ENCODE results near the gene CENPF.
A peak's percentile ranks its signal among the peaks of the same experiment; 100 is the strongest.

The CENPF gene

GRCh38 chr1:214640431-214641213, 37.6 kb downstream of the CENPF start:
- Mint-ChIP-seq H3K4me3 (no peak overlapping the region), H3K9me3 (no peaks in the 10 kb centered on the region), H3K36me3 (ENCODE audit: low read depth) (peaks cover 47% of the 10 kb centered on the region), H3K27ac (no peak overlapping the region), H3K27me3 (ENCODE audit: low read depth) (no peaks in the 10 kb centered on the region), H3K4me1 (ENCODE audit: low read depth) (peaks cover 22% of the 10 kb centered on the region)
- no peak for DNase-seq (ENCODE audit: low spot score)

GRCh38 chr1:214641214-214641895, 38.4 kb downstream of the CENPF start:
- Mint-ChIP-seq H3K36me3 (ENCODE audit: low read depth) (peaks cover 51% of the 10 kb centered on the region), H3K4me3 (no peak overlapping the region), H3K4me1 (ENCODE audit: low read depth) (peaks cover 22% of the 10 kb centered on the region), H3K27me3 (ENCODE audit: low read depth) (no peaks in the 10 kb centered on the region), H3K27ac (no peak overlapping the region), H3K9me3 (no peaks in the 10 kb centered on the region)
- DNase-seq (ENCODE audit: low spot score): no peak

- DNase-seq (ENCODE audit: low spot score): no peak
- Mint-ChIP-seq H3K4me3 (no peak overlapping the region), H3K4me1 (ENCODE audit: low read depth) (peaks cover 17% of the 10 kb centered on the region), H3K36me3 (ENCODE audit: low read depth) (peaks cover 56% of the 10 kb centered on the region), H3K27ac (no peak overlapping the region), H3K9me3 (no peaks in the 10 kb centered on the region), H3K27me3 (ENCODE audit: low read depth) (no peaks in the 10 kb centered on the region)
Measured at GRCh38 chr1:214643030-214643429, 40.0 kb downstream of the CENPF start.

GRCh38 chr1:214645712-214646111, 42.7 kb downstream of the CENPF start:
- no peaks in the 10 kb centered on the region for H3K9me3 Mint-ChIP-seq
- H3K4me3 Mint-ChIP-seq: peak overlapping the region; percentile 18
- DNase-seq (ENCODE audit: low spot score): no peak
- peak overlapping the region; percentile 11 for H3K27ac Mint-ChIP-seq
- H3K4me1 Mint-ChIP-seq (ENCODE audit: low read depth): peaks cover 4% of the 10 kb centered on the region
- no peaks in the 10 kb centered on the region for H3K27me3 Mint-ChIP-seq (ENCODE audit: low read depth)
- H3K36me3 Mint-ChIP-seq (ENCODE audit: low read depth): peaks cover 63% of the 10 kb centered on the region

GRCh38 chr1:214648801-214649200, 45.8 kb downstream of the CENPF start:
- DNase-seq (ENCODE audit: low spot score): no peak
- Mint-ChIP-seq H3K4me3 (no peak overlapping the region), H3K9me3 (no peaks in the 10 kb centered on the region), H3K27ac (peak overlapping the region; percentile 1), H3K36me3 (ENCODE audit: low read depth) (peaks cover 82% of the 10 kb centered on the region), H3K4me1 (ENCODE audit: low read depth) (peaks cover 4% of the 10 kb centered on the region), H3K27me3 (ENCODE audit: low read depth) (no peaks in the 10 kb centered on the region)

GRCh38 chr1:214649607-214650006, 46.6 kb downstream of the CENPF start:
- Mint-ChIP-seq H3K27me3 (ENCODE audit: low read depth) (no peaks in the 10 kb centered on the region), H3K27ac (no peak overlapping the region), H3K36me3 (ENCODE audit: low read depth) (peaks cover 84% of the 10 kb centered on the region), H3K4me1 (ENCODE audit: low read depth) (peaks cover 4% of the 10 kb centered on the region), H3K4me3 (no peak overlapping the region), H3K9me3 (no peaks in the 10 kb centered on the region)
- DNase-seq (ENCODE audit: low spot score): no peak

GRCh38 chr1:214650664-214651063, 47.7 kb downstream of the CENPF start:
- H3K36me3 Mint-ChIP-seq (ENCODE audit: low read depth): peaks cover 83% of the 10 kb centered on the region
- H3K4me1 Mint-ChIP-seq (ENCODE audit: low read depth): peaks cover 4% of the 10 kb centered on the region
- DNase-seq (ENCODE audit: low spot score): no peak
- H3K27ac Mint-ChIP-seq: no peak overlapping the region
- H3K27me3 Mint-ChIP-seq (ENCODE audit: low read depth): no peaks in the 10 kb centered on the region
- H3K9me3 Mint-ChIP-seq: no peaks in the 10 kb centered on the region
- H3K4me3 Mint-ChIP-seq: no peak overlapping the region

GRCh38 chr1:214657299-214657698, 54.3 kb downstream of the CENPF start:
- H3K9me3 Mint-ChIP-seq: no peaks in the 10 kb centered on the region
- no peak overlapping the region for H3K4me3 Mint-ChIP-seq
- H3K27ac Mint-ChIP-seq: no peak overlapping the region
- H3K4me1 Mint-ChIP-seq (ENCODE audit: low read depth): no peaks in the 10 kb centered on the region
- peaks cover 85% of the 10 kb centered on the region for H3K36me3 Mint-ChIP-seq (ENCODE audit: low read depth)
- H3K27me3 Mint-ChIP-seq (ENCODE audit: low read depth): no peaks in the 10 kb centered on the region
- DNase-seq (ENCODE audit: low spot score): no peak

GRCh38 chr1:214658175-214658574, 55.2 kb downstream of the CENPF start:
- H3K4me1 Mint-ChIP-seq (ENCODE audit: low read depth): no peaks in the 10 kb centered on the region
- no peaks in the 10 kb centered on the region for H3K9me3 Mint-ChIP-seq
- H3K36me3 Mint-ChIP-seq (ENCODE audit: low read depth): peaks cover 86% of the 10 kb centered on the region
- H3K27me3 Mint-ChIP-seq (ENCODE audit: low read depth): no peaks in the 10 kb centered on the region
- H3K27ac Mint-ChIP-seq: no peak overlapping the region
- no peak overlapping the region for H3K4me3 Mint-ChIP-seq
- no peak for DNase-seq (ENCODE audit: low spot score)

GRCh38 chr1:214658785-214659184, 55.8 kb downstream of the CENPF start:
- DNase-seq (ENCODE audit: low spot score): no peak
- Mint-ChIP-seq H3K27me3 (ENCODE audit: low read depth) (no peaks in the 10 kb centered on the region), H3K4me1 (ENCODE audit: low read depth) (no peaks in the 10 kb centered on the region), H3K4me3 (no peak overlapping the region), H3K9me3 (no peaks in the 10 kb centered on the region), H3K36me3 (ENCODE audit: low read depth) (peaks cover 87% of the 10 kb centered on the region), H3K27ac (no peak overlapping the region)

GRCh38 chr1:214660190-214660589, 57.2 kb downstream of the CENPF start:
- no peaks in the 10 kb centered on the region for H3K27me3 Mint-ChIP-seq (ENCODE audit: low read depth)
- no peak overlapping the region for H3K4me3 Mint-ChIP-seq
- no peaks in the 10 kb centered on the region for H3K9me3 Mint-ChIP-seq
- H3K36me3 Mint-ChIP-seq (ENCODE audit: low read depth): peaks cover 89% of the 10 kb centered on the region
- no peak for DNase-seq (ENCODE audit: low spot score)
- no peaks in the 10 kb centered on the region for H3K4me1 Mint-ChIP-seq (ENCODE audit: low read depth)
- H3K27ac Mint-ChIP-seq: no peak overlapping the region

- H3K27me3 Mint-ChIP-seq (ENCODE audit: low read depth): no peaks in the 10 kb centered on the region
- no peak overlapping the region for H3K4me3 Mint-ChIP-seq
- DNase-seq (ENCODE audit: low spot score): no peak
- no peak overlapping the region for H3K27ac Mint-ChIP-seq
- H3K9me3 Mint-ChIP-seq: no peaks in the 10 kb centered on the region
- H3K36me3 Mint-ChIP-seq (ENCODE audit: low read depth): peaks cover 89% of the 10 kb centered on the region
- H3K4me1 Mint-ChIP-seq (ENCODE audit: low read depth): no peaks in the 10 kb centered on the region
Measured at GRCh38 chr1:214660900-214661299, 57.9 kb downstream of the CENPF start.

GRCh38 chr1:214662223-214662785, 59.3 kb downstream of the CENPF start:
- Mint-ChIP-seq H3K9me3 (no peaks in the 10 kb centered on the region), H3K4me1 (ENCODE audit: low read depth) (no peaks in the 10 kb centered on the region), H3K27me3 (ENCODE audit: low read depth) (no peaks in the 10 kb centered on the region), H3K4me3 (no peak overlapping the region), H3K36me3 (ENCODE audit: low read depth) (peaks cover 83% of the 10 kb centered on the region), H3K27ac (peak overlapping the region; percentile 2)
- no peak for DNase-seq (ENCODE audit: low spot score)

- Mint-ChIP-seq H3K9me3 (no peaks in the 10 kb centered on the region), H3K36me3 (ENCODE audit: low read depth) (peaks cover 78% of the 10 kb centered on the region), H3K4me3 (no peak overlapping the region), H3K27me3 (ENCODE audit: low read depth) (no peaks in the 10 kb centered on the region), H3K4me1 (ENCODE audit: low read depth) (no peaks in the 10 kb centered on the region), H3K27ac (no peak overlapping the region)
- no peak for DNase-seq (ENCODE audit: low spot score)
Measured at GRCh38 chr1:214664651-214665433, 61.8 kb downstream of the CENPF start.

Measured in T-helper 2 cell treated with Interferon-gamma antibody and Interleukin-4, amounts not matched to agents 5 μg/mL and 100 μg/mL, for 36 hours (primary cell).